ENCODE measurements around the gene DENND1B. TPM values are rescaled to one million over a fixed set of nuclear protein-coding genes. Genes with fewer than 3 reads are reported as not detected.

Gene DENND1B
- total and polyA plus RNA-seq, 2 donors (not counting 1 experiment from before 2014, with no cell fraction given), result 4.3 to 25.4 TPM

- Mint-ChIP-seq H3K4me1 (peaks cover 68% of the 10 kb centered on the region), H3K27me3 (no peaks in the 10 kb centered on the region), H3K27ac (peak overlapping the region; percentile 99), H3K4me3 (peak overlapping the region; percentile 89), H3K9me3 (ENCODE audit: insufficient read depth) (no peaks in the 10 kb centered on the region)
- no peak overlapping the region for H3K9ac ChIP-seq (ENCODE audit: low read length)
- no peaks in the 10 kb centered on the region for H4K20me1 ChIP-seq (ENCODE audit: control insufficient read depth, insufficient read depth, low read length, poor library complexity, severe bottlenecking)
- 20% methylated on average over 1 of the region's 3 CpGs for WGBS (ENCODE audit: insufficient coverage)
- peak overlapping the region; percentile 79 for H3K4me2 ChIP-seq (replicated peaks; ENCODE audit: low read depth, low read length, poor library complexity, severe bottlenecking)
- no peak overlapping the region for H3K4me3 ChIP-seq (ENCODE audit: control extremely low read depth in 1 of 5, extremely low read depth in 1 of 5, insufficient read depth in 1 of 5, low read depth in 2 of 5, low read length in 4 of 5)
- H3K27ac ChIP-seq (ENCODE audit: low read length in 2 of 2), result peak overlapping the region; percentile 86 to 89
- peak overlapping the region; percentile 82 for H2AFZ ChIP-seq (ENCODE audit: insufficient read depth, low read depth, low read length, poor library complexity, severe bottlenecking)
- DNase-seq (peak; percentile 50), ATAC-seq (ENCODE audit: low read depth) (no peak)
- H3K36me3 ChIP-seq (replicated peaks in 1 of 2; ENCODE audit: control extremely low read depth in 1 of 2, control insufficient read depth in 1 of 2, extremely low read depth in 1 of 2, insufficient read depth in 2 of 2, low read length in 1 of 2), result no peaks in the 10 kb centered on the region
- TF ChIP-seq EZH2 (IDR thresholded peaks at IDR 0.05; ENCODE audit: borderline replicate concordance, insufficient read depth, low read depth, low read length, poor library complexity, severe bottlenecking) (no peak), CTCF (IDR thresholded peaks at IDR 0.05) (no peak)
- CTCF ChIA-PET, result interaction anchor here (0.7 to 3.8 kb wide), 6 partner anchors 8 to 92 kb away, joined by 3 to 16 read pairs (median 4); no protein-coding TSS in a partner anchor
- H3K9me3 ChIP-seq (ENCODE audit: control extremely low read depth in 1 of 3, control insufficient read depth in 2 of 3, insufficient read depth in 1 of 3, low read length in 2 of 3), result peaks cover 0 to 2% (median 0%) of the 10 kb centered on the region in 3 donors
- peaks cover 21% of the 10 kb centered on the region for H3K79me2 ChIP-seq (ENCODE audit: control insufficient read depth, insufficient read depth, low read length)
- intact Hi-C loops (cut with micrococcal nuclease), result loop anchor here (2.0 to 10.0 kb wide), 3 partner anchors 126 to 381 kb away; partner anchors contain the start of genes C1orf53 and NEK7
- peaks cover 28 to 47% of the 10 kb centered on the region in 2 donors for H3K4me1 ChIP-seq (ENCODE audit: control insufficient read depth in 2 of 2, insufficient read depth in 2 of 2, low read length in 2 of 2)
- no peaks in the 10 kb centered on the region for H3K27me3 ChIP-seq (replicated peaks in 1 of 4; ENCODE audit: control extremely low read depth in 1 of 4, control insufficient read depth in 3 of 4, insufficient read depth in 4 of 4, low read length in 3 of 4)
- POLR2A ChIA-PET, result no interaction called here
These were observed 1.2 kb upstream of the DENND1B start for GRCh38 chr1:197776351-197777105.
